CD4-positive, alpha-beta T cell (primary cell): ENCODE data around the gene GRK5. TPM values are rescaled to one million over a fixed set of nuclear protein-coding genes. Genes with fewer than 3 reads are reported as not detected.

Experiments used
- ATAC-seq: fragments of 200-7000 bp; cut with Tn5 transposase; one replicate; pipeline ENCODE4 v1.10.0; 2022; ENCODE audit warnings: mild to moderate bottlenecking; ENCODE audit not compliant: poor library complexity
- CTCF ChIA-PET: fragments of 350-600 bp; sonication (Branson Sonifier 250); formaldehyde crosslinking; loops from one replicate; lab custom pipeline; 2021; ENCODE audit warnings: antibody characterized with exemption, inconsistent platforms; lab: Charles Lee
- POLR2A ChIA-PET: fragments of 350-600 bp; sonication (Branson Sonifier 250); formaldehyde crosslinking; loops from one replicate; lab custom pipeline; 2021; ENCODE audit warnings: antibody characterized with exemption, inconsistent platforms; lab: Charles Lee
- DNase-seq, 14 experiments: peaks; one replicate each; pipeline ENCODE4 v3.0.0-alpha.2; 2013 to 2020; ENCODE audit warnings: mixed read lengths in 2 of 14
- H3K27ac ChIP-seq, 2 donors: one replicate each; pipeline versions ENCODE4 v1.5.1 to v1.7.0; 2013; ENCODE audit warnings: low read length in 2 of 2, low read depth in 1 of 2, mild to moderate bottlenecking in 1 of 2
- H3K27me3 ChIP-seq, 2 experiments: 1 replicate in 1 of 2; 2 replicates in 1 of 2; pipeline versions ENCODE4 v1.6.1 to v1.7.0; 2013; ENCODE audit warnings: low read length in 2 of 2, control low read depth in 1 of 2, mild to moderate bottlenecking in 1 of 2, moderate library complexity in 1 of 2; ENCODE audit not compliant: insufficient read depth in 2 of 2, control insufficient read depth in 1 of 2
- H3K36me3 ChIP-seq: one replicate; pipeline ENCODE4 v1.6.1; 2013; ENCODE audit warnings: low read length, control low read depth; ENCODE audit not compliant: insufficient read depth
- H3K4me1 ChIP-seq: one replicate; pipeline ENCODE4 v1.6.1; 2013; ENCODE audit warnings: low read length, control low read depth; ENCODE audit not compliant: insufficient read depth
- H3K4me3 ChIP-seq: one replicate; pipeline ENCODE4 v1.5.1; 2013; ENCODE audit warnings: mild to moderate bottlenecking, low read length, moderate library complexity
- H3K9me3 ChIP-seq, 2 experiments: 1 replicate in 1 of 2; 2 replicates in 1 of 2; pipeline versions ENCODE4 v1.6.1 to v1.7.0; 2013; ENCODE audit warnings: low read length in 2 of 2, mild to moderate bottlenecking in 2 of 2, control low read depth in 1 of 2, moderate library complexity in 1 of 2; ENCODE audit not compliant: control insufficient read depth in 1 of 2, insufficient read depth in 1 of 2
- H3K27ac Mint-ChIP-seq: one replicate; pipeline ENCODE4 v1.8.0; 2020; ENCODE audit warnings: mixed read lengths
- H3K27me3 Mint-ChIP-seq: one replicate; pipeline ENCODE4 v1.8.0; 2021; ENCODE audit warnings: mixed read lengths
- H3K36me3 Mint-ChIP-seq: one replicate; pipeline ENCODE4 v1.8.0; 2021; ENCODE audit warnings: low read depth, mixed read lengths
- H3K4me1 Mint-ChIP-seq: one replicate; pipeline ENCODE4 v1.8.0; 2021; ENCODE audit warnings: low read depth, mixed read lengths
- H3K4me3 Mint-ChIP-seq: one replicate; pipeline ENCODE4 v1.8.0; 2020; ENCODE audit warnings: mild to moderate bottlenecking, mixed read lengths
- H3K9me3 Mint-ChIP-seq: one replicate; pipeline ENCODE4 v1.8.0; 2020; ENCODE audit warnings: mixed read lengths
- CTCF ChIP-seq: fragments of 200-600 bp; IDR thresholded peaks from one replicate; pipeline ENCODE4 v1.8.0; 2022; ENCODE audit warnings: antibody characterized with exemption, mild to moderate bottlenecking
- intact Hi-C, 2 experiments: fragments of 100-400 bp; cut with DNase I in 1 of 2; cut with micrococcal nuclease in 1 of 2; formaldehyde crosslinking; loops; one replicate each; pipeline versions ENCODE4 v1.15.1 to v1.9.0; 2023 to 2025; cut with DNase I, micrococcal nuclease
- total RNA-seq, 174 experiments: library from RNA in 2 of 174; stranded (reverse) in 2 of 174; gene quantifications; one replicate each; pipeline ENCODE4 v1.2.3 and lab custom pipeline; 2021 to 2026

The GRK5 gene
- total RNA-seq, 2 experiments from 2014 or later, result 19.2 to 20.8 TPM

GRCh38 chr10:119364645-119365600 is 157.6 kb downstream of the GRK5 start:
- intact Hi-C loops, result no loop called here
- Mint-ChIP-seq H3K27ac (no peak overlapping the region), H3K4me1 (peaks cover 10% of the 10 kb centered on the region), H3K4me3 (no peak overlapping the region), H3K27me3 (no peaks in the 10 kb centered on the region), H3K36me3 (peaks cover 18% of the 10 kb centered on the region), H3K9me3 (no peaks in the 10 kb centered on the region)
- H3K4me1 ChIP-seq, result peaks cover under 1% of the 10 kb centered on the region
- ChIA-PET CTCF (interaction anchor here (1.4 to 1.9 kb wide), 2 partner anchors 158 kb away, joined by 4 to 7 read pairs; partner anchors contain the start of gene GRK5), POLR2A (interaction anchor here (0.6 kb wide), 1 partner anchor 181 kb away, joined by 3 read pairs; no protein-coding TSS in a partner anchor)
- peaks cover 6% of the 10 kb centered on the region for H3K36me3 ChIP-seq
- H3K4me3 ChIP-seq, result no peak overlapping the region
- H3K27ac ChIP-seq, result no peak overlapping the region
- DNase-seq (no peak), ATAC-seq (no peak)
- no peaks in the 10 kb centered on the region for H3K27me3 ChIP-seq
- H3K9me3 ChIP-seq, result peaks cover 0 to 8% of the 10 kb centered on the region in 2 experiments
- TF ChIP-seq CTCF, result no peak

DNA sequence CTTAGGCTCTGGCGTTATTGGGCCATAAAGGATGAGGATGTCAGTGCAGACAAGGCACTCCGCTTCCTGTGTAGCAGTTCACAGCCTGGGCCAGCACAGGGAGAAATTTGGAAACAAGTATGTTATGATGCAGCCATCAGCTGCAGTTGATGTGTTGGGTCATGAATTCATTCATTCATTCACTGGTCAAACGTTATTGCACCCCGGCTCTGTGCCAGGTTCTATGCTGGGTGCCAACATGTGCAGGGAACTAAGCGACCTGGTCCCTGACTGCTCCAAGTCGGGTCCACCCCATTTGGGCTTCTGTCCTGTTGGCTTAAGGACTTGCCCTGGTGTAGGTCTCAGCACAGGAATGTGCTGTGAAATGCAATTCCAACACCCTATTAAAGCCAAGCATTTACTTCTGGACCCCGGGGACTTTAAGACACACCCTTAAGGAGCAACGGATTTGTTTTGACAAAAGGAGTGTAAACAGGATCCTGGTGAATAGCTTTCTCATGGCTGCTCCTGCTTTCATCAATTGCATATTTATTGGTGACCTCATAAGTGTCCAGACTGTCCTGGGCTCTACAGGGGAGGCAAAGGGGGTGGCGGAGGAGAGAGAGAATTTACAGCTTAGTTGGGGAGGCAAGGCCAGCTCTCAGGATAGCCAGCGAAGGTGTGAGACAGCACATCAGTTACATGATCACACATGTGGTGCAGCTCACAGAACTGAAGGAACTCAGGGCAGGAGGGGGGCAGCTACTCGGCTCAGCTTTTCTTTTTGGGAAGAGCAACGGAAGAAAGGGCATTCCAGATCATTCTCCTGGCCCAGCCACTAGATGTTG is 158.6 kb downstream of the GRK5 start:
- H3K27me3 Mint-ChIP-seq, result no peaks in the 10 kb centered on the region
- no peak overlapping the region for H3K4me3 ChIP-seq
- H3K27me3 ChIP-seq, result no peaks in the 10 kb centered on the region
- ATAC-seq (no peak), DNase-seq (no peak)
- peaks cover 15% of the 10 kb centered on the region for H3K4me1 Mint-ChIP-seq
- CTCF ChIA-PET, result interaction anchor here (1.9 kb wide), 1 partner anchor 159 kb away, joined by 7 read pairs; the partner anchor contains the start of gene GRK5
- peaks cover 18% of the 10 kb centered on the region for H3K36me3 Mint-ChIP-seq
- no peaks in the 10 kb centered on the region for H3K4me1 ChIP-seq
- H3K9me3 Mint-ChIP-seq, result no peaks in the 10 kb centered on the region
- no peaks in the 10 kb centered on the region for H3K9me3 ChIP-seq
- H3K36me3 ChIP-seq, result peaks cover 6% of the 10 kb centered on the region
- POLR2A ChIA-PET, result no interaction called here
- intact Hi-C loops, result no loop called here
- H3K27ac ChIP-seq, result no peak overlapping the region
- H3K27ac Mint-ChIP-seq, result no peak overlapping the region
- no peak overlapping the region for H3K4me3 Mint-ChIP-seq
- TF ChIP-seq CTCF, result no peak

DNA sequence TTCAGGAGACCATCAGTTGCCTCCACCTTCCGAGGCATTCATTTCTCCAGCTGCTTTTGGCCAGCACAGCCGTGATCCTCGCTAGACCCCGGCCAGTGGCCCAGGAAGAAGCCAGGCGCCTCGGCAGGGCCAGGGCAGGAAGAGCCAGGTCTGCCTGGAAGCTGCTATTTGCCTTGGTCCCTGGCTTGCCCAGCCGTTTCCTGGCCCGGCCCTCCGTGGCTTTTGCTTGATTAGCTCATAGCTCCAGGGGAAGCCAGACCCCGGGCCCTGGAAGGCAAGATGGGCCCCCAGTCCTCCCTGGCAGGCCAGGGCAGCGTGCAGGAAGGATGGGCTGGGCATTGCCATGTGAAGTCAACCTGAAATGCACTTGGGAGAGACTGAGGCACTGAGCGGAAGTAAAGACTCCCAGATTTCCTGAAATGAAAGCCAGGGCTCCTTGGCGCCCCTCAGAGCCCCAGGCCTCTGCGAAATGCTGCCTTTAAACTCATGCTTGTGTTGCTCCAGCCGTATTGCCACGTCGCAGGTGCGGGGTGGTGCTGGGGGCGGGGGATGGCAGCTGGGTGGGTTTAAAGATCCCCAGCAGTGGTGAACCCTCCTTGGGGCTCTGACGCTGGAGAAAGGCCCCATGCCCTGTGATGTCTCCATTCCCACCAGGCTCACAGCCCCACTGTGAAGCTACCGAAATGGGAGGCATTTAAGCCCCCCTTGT is 160.6 kb downstream of the GRK5 start:
- H3K27ac ChIP-seq, result no peak overlapping the region

More for the DNA sequence above, 160.6 kb downstream of the GRK5 start:
- no peaks in the 10 kb centered on the region for H3K27me3 ChIP-seq
- peaks cover 6% of the 10 kb centered on the region for H3K36me3 ChIP-seq
- ChIA-PET CTCF (no interaction called here), POLR2A (no interaction called here)
- H3K4me1 ChIP-seq, result no peaks in the 10 kb centered on the region
- Mint-ChIP-seq H3K27me3 (no peaks in the 10 kb centered on the region), H3K4me1 (peaks cover 12% of the 10 kb centered on the region), H3K27ac (no peak overlapping the region), H3K4me3 (no peak overlapping the region), H3K36me3 (peaks cover 13% of the 10 kb centered on the region), H3K9me3 (no peaks in the 10 kb centered on the region)
- DNase-seq (no peak), ATAC-seq (no peak)
- intact Hi-C loops, result no loop called here
- H3K4me3 ChIP-seq, result no peak overlapping the region
- TF ChIP-seq CTCF, result no peak
- no peaks in the 10 kb centered on the region for H3K9me3 ChIP-seq
